GM12878 (cell line): Measurements from ENCODE around the gene IGF2R. TPM values are rescaled to one million over a fixed set of nuclear protein-coding genes. Genes with fewer than 3 reads are reported as not detected.

Experiments used
- ATAC-seq: fragments of 200-7000 bp; cut with Tn5 transposase; 3 replicates; pipeline ENCODE4 v1.9.1; 2020; ENCODE audit warnings: mild to moderate bottlenecking, moderate library complexity
- BruUV-seq: library from RNA; stranded (reverse); fragments of 400-500 nt; replicated peaks from 2 replicates; lab custom pipeline; 2021; lab: Mats Ljungman, UMichigan
- CTCF ChIA-PET: fragments of 300-600 bp; sonication (Branson Sonifier 250); formaldehyde crosslinking; extraction: SDS; loops from one replicate; lab custom pipeline; 2021; ENCODE audit warnings: inconsistent platforms; lab: Yijun Ruan, JAX
- POLR2A ChIA-PET: fragments of 350-600 bp; formaldehyde crosslinking; extraction: SDS; loops from one replicate; lab custom pipeline; 2021; ENCODE audit warnings: inconsistent platforms; lab: Charles Lee
- RAD21 ChIA-PET: fragments of 300-600 bp; sonication (Branson Sonifier 250); formaldehyde crosslinking; loops from one replicate; lab custom pipeline; 2023; ENCODE audit warnings: antibody characterized with exemption; ENCODE audit not compliant: unreplicated experiment; lab: Charles Lee
- SMC1A ChIA-PET: fragments of 300-600 bp; sonication (Branson Sonifier 250); formaldehyde crosslinking; loops from one replicate; lab custom pipeline; 2023; ENCODE audit not compliant: unreplicated experiment, uncharacterized antibody; lab: Charles Lee
- DNase-seq: peaks from one replicate; pipeline ENCODE4 v3.0.0-alpha.2; 2011; ENCODE audit warnings: low read depth, low spot score
- FAIRE-seq: peaks from 3 replicates; lab custom pipeline; 2011; peaks lifted over from hg19 to GRCh38; lab: Jason Lieb, UNC
- H2AFZ ChIP-seq: 2 replicates; pipeline ENCODE4 v1.6.0; 2011; ENCODE audit warnings: low read depth, low read length, control low read depth; ENCODE audit not compliant: control insufficient read depth
- H3K27ac ChIP-seq: 2 replicates; pipeline ENCODE4 v1.5.1; 2011; ENCODE audit warnings: control low read depth; ENCODE audit not compliant: control insufficient read depth, insufficient read depth
- H3K27me3 ChIP-seq, 2 experiments: replicated peaks in 1 of 2; 2 replicates each; pipeline versions ENCODE4 v1.6.0 to v1.6.1; 2011; ENCODE audit warnings: low read length in 1 of 2; ENCODE audit not compliant: control insufficient read depth in 2 of 2, insufficient read depth in 2 of 2
- H3K36me3 ChIP-seq, 2 experiments: 2 replicates each; pipeline ENCODE4 v1.5.1; 2011; ENCODE audit warnings: low read length in 1 of 2; ENCODE audit not compliant: control insufficient read depth in 2 of 2, insufficient read depth in 2 of 2
- H3K4me1 ChIP-seq: 2 replicates; pipeline ENCODE4 v1.6.1; 2011; ENCODE audit warnings: mild to moderate bottlenecking, low read length, moderate library complexity, mixed read lengths; ENCODE audit not compliant: control insufficient read depth, insufficient read depth
- H3K4me2 ChIP-seq: 2 replicates; pipeline ENCODE4 v1.6.0; 2011; ENCODE audit warnings: control low read depth; ENCODE audit not compliant: control insufficient read depth, insufficient read depth
- H3K4me3 ChIP-seq: fragments of 200-600 bp; sonication (generic); 2 replicates; pipeline ENCODE4 v1.5.1; 2016
- H3K79me2 ChIP-seq: 2 replicates; pipeline ENCODE4 v1.6.0; 2011; ENCODE audit warnings: low read length; ENCODE audit not compliant: control insufficient read depth, insufficient read depth
- H3K9ac ChIP-seq: 2 replicates; pipeline ENCODE4 v1.8.0; 2011; ENCODE audit warnings: low read length, control low read depth, mixed read lengths; ENCODE audit not compliant: control insufficient read depth, insufficient read depth
- H3K9me3 ChIP-seq: replicated peaks from 3 replicates; pipeline ENCODE4 v1.5.1; 2011; ENCODE audit warnings: mild to moderate bottlenecking, low read length; ENCODE audit not compliant: control insufficient read depth, insufficient read depth
- H4K20me1 ChIP-seq: 2 replicates; pipeline ENCODE4 v1.6.0; 2011; ENCODE audit not compliant: control insufficient read depth, insufficient read depth
- CHD1 ChIP-seq: IDR thresholded peaks from 2 replicates; pipeline ENCODE4 v1.6.1; 2012; ENCODE audit warnings: low read depth, low read length, improper control_type of control experiment
- CHD2 ChIP-seq: IDR thresholded peaks from 2 replicates; pipeline ENCODE4 v1.6.1; 2011; ENCODE audit warnings: low read depth, low read length, improper control_type of control experiment, borderline replicate concordance
- EZH2 ChIP-seq: IDR thresholded peaks from 2 replicates; pipeline ENCODE4 v1.6.1; 2012; ENCODE audit warnings: low read depth, mild to moderate bottlenecking, control low read depth, inconsistent platforms, low read length, borderline replicate concordance; ENCODE audit not compliant: control insufficient read depth
- KAT2A ChIP-seq: conservative IDR thresholded peaks from 2 replicates; pipeline ENCODE4 v1.6.1; 2011; ENCODE audit warnings: low read depth, low read length; ENCODE audit not compliant: control insufficient read depth
- NFYB ChIP-seq: IDR thresholded peaks from 2 replicates; pipeline ENCODE4 v1.6.1; 2011; ENCODE audit warnings: low read depth, mild to moderate bottlenecking, low read length, improper control_type of control experiment, moderate library complexity; ENCODE audit not compliant: insufficient read depth
- RELA ChIP-seq: fragments of 450-650 bp; IDR thresholded peaks from 2 replicates; pipeline ENCODE4 v1.8.0; 2014; ENCODE audit warnings: borderline replicate concordance; ENCODE audit not compliant: partially characterized antibody
- SMAD5 ChIP-seq: IDR thresholded peaks from 2 replicates; pipeline ENCODE4 v1.6.1; 2016; ENCODE audit warnings: antibody characterized with exemption, low read depth
- SUPT20H ChIP-seq: IDR thresholded peaks from 2 replicates; pipeline ENCODE4 v1.6.1; 2011; ENCODE audit warnings: low read depth, mild to moderate bottlenecking, low read length, moderate library complexity, borderline replicate concordance; ENCODE audit not compliant: control insufficient read depth
- YBX1 ChIP-seq: fragments of 450-650 bp; IDR thresholded peaks from 2 replicates; pipeline ENCODE4 v1.6.1; 2016; ENCODE audit warnings: antibody characterized with exemption
- ZBTB4 ChIP-seq: fragments of 450-650 bp; formaldehyde crosslinking; IDR thresholded peaks from 2 replicates; pipeline ENCODE4 v1.4.0; 2022; ENCODE audit warnings: mild to moderate bottlenecking, moderate library complexity
- WGBS: methylation state at CpG from one replicate; pipeline ENCODE4 v1.1.6; 2016; ENCODE audit warnings: low lambda C conversion rate; ENCODE audit not compliant: insufficient replicate concordance, insufficient coverage; ENCODE audit errors: missing lambda C conversion rate; 5-methylcytosine and 5-hydroxymethylcytosine counted together
- in situ Hi-C: fragments of 300-500 bp; cut with MboI; formaldehyde crosslinking; loops from 9 replicates; pipeline ENCODE4 v1.14.3; 2018; ENCODE audit warnings: mixed read lengths
- intact Hi-C: fragments of 100-400 bp; cut with micrococcal nuclease; formaldehyde crosslinking; loops from one replicate; pipeline ENCODE4 v1.14.2; 2022; ENCODE audit not compliant: unreplicated experiment
- polyA plus RNA-seq, 11 experiments: library from polyadenylated mRNA; depleted of rRNA in 4 of 11; unstranded in 6 of 11; stranded (reverse) in 5 of 11; fragments of >200 nt; fragmentation: Nextera tagmentation in 4 of 11; fragmentation: Illumina TruSeq in 1 of 11; extraction: Ambion mirVana in 4 of 11; extraction: Trizol in 1 of 11; gene quantifications; 1 replicate in 1 of 11; 2 replicates in 10 of 11; pipeline versions ENCODE4 v1.2.1 to v1.2.3, GENCODE V29; 2011 to 2016; ENCODE audit warnings: inconsistent platforms in 2 of 11, missing spikeins in 2 of 11, low read depth in 1 of 11
- total RNA-seq, 4 experiments: library from RNA; depleted of rRNA in 3 of 4; stranded (reverse); fragments of >200 nt in 3 of 4; fragmentation: Illumina TruSeq in 1 of 4; extraction: Trizol in 1 of 4; gene quantifications; 2 replicates each; pipeline versions ENCODE4 v1.2.1 to v1.2.3, GENCODE V29; 2013 to 2021
- TF ChIP-seq, protein P1 (sequence below): IDR thresholded peaks from 2 replicates; pipeline ENCODE4 v1.6.1; 2011; ENCODE audit warnings: borderline replicate concordance, low read depth, mild to moderate bottlenecking, moderate library complexity, low read length; ENCODE audit not compliant: insufficient read depth, poor library complexity, severe bottlenecking
- TF ChIP-seq, protein P2 (sequence below): IDR thresholded peaks from 2 replicates; pipeline ENCODE4 v1.6.1; 2011; ENCODE audit warnings: low read depth, mild to moderate bottlenecking, low read length, moderate library complexity, borderline replicate concordance; ENCODE audit errors: extremely low read depth

Gene IGF2R
- total and polyA plus RNA-seq, 10 of the 15 experiments (the other 5 are each of a cell fraction or from before 2014, with no cell fraction given): 1.00 to 40.1 (median 16.8) TPM

DNA sequence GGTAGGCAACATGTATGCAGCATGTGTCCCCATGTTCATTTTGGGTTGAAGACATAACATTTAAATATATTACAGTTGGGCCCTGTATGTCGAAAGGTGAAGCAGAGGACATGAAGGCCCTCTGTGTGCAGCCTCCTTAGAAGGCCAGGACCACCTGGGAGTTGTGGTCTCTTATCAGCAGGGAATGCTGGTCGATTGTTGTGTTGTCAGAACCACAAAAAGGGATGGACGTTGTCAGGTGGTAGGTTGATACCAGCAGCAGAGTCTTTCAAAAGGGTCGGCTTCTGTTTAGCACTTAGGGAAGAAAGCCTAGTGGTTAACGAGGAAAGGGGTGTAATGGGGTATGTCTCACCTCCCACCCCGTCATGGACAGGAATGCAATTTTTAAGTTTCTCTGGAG, 85.4 kb downstream of the IGF2R start (continued):
- TF ChIP-seq CHD1 (no peak), KAT2A (no peak), NFYB (no peak)

GRCh38 chr6:160054913-160055312, 86.0 kb downstream of the IGF2R start:
- Histone ChIP-seq H3K27me3 (no peaks in the 10 kb centered on the region), H3K4me1 (no peaks in the 10 kb centered on the region), H2AFZ (no peak overlapping the region), H3K9ac (no peak overlapping the region), H4K20me1 (no peaks in the 10 kb centered on the region; the same call in 1 of the 2 replicates), H3K79me2 (no peaks in the 10 kb centered on the region), H3K27ac (no peak overlapping the region), H3K9me3 (no peaks in the 10 kb centered on the region; the same call in 2 of the 3 replicates), H3K4me3 (no peak overlapping the region), H3K4me2 (no peak overlapping the region), H3K36me3 (peaks cover 23 to 45% of the 10 kb centered on the region in 2 experiments)
- intact Hi-C loops (no loop called here), in situ Hi-C loops (no loop called here)
- ChIA-PET CTCF (no interaction called here), POLR2A (no interaction called here), SMC1A (no interaction called here), RAD21 (no interaction called here)
- FAIRE-seq (no peak), ATAC-seq (no peak), DNase-seq (no peak)
- 97% methylated on average over 7 of the region's 7 CpGs for WGBS
- BruUV-seq: no TSS peak
- TF ChIP-seq EZH2: no peak
- TF ChIP-seq SUPT20H: no peak
- no peak for TF ChIP-seq ZBTB4
- TF ChIP-seq, protein P1, sequence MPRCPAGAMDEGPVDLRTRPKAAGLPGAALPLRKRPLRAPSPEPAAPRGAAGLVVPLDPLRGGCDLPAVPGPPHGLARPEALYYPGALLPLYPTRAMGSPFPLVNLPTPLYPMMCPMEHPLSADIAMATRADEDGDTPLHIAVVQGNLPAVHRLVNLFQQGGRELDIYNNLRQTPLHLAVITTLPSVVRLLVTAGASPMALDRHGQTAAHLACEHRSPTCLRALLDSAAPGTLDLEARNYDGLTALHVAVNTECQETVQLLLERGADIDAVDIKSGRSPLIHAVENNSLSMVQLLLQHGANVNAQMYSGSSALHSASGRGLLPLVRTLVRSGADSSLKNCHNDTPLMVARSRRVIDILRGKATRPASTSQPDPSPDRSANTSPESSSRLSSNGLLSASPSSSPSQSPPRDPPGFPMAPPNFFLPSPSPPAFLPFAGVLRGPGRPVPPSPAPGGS: no peak
- TF ChIP-seq CHD2: no peak
- TF ChIP-seq RELA: no peak
- TF ChIP-seq SMAD5: no peak
- TF ChIP-seq, protein P2, sequence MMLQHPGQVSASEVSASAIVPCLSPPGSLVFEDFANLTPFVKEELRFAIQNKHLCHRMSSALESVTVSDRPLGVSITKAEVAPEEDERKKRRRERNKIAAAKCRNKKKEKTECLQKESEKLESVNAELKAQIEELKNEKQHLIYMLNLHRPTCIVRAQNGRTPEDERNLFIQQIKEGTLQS: no peak
- TF ChIP-seq YBX1: no peak
- TF ChIP-seq, all 136 proteins: peak for 0
